H9 (cell line): ENCODE measurements around the gene CROCC2. TPM values are rescaled to one million over a fixed set of nuclear protein-coding genes. Genes with fewer than 3 reads are reported as not detected.

Source experiments
- DNase-seq: peaks from one replicate; pipeline ENCODE4 v3.0.0-alpha.2; 2017
- H2AFZ ChIP-seq: one replicate; pipeline ENCODE4 v1.6.1; 2013; ENCODE audit warnings: mild to moderate bottlenecking, low read length, control low read depth, moderate library complexity
- H2AK5ac ChIP-seq: 2 replicates; pipeline ENCODE4 v1.6.1; 2013; ENCODE audit warnings: low read length, control low read depth, mixed read lengths; ENCODE audit not compliant: insufficient read length
- H2BK120ac ChIP-seq: one replicate; pipeline ENCODE4 v1.6.1; 2013; ENCODE audit warnings: low read depth, mild to moderate bottlenecking, low read length, control low read depth, inconsistent platforms; ENCODE audit not compliant: poor library complexity, severe bottlenecking
- H2BK12ac ChIP-seq: 2 replicates; pipeline ENCODE4 v1.6.1; 2013; ENCODE audit warnings: low read length, control low read depth, mixed read lengths, low read depth; ENCODE audit not compliant: insufficient read length
- H2BK15ac ChIP-seq: 2 replicates; pipeline ENCODE4 v1.6.1; 2013; ENCODE audit warnings: low read depth, low read length, control low read depth
- H2BK20ac ChIP-seq: one replicate; pipeline ENCODE4 v1.6.1; 2013; ENCODE audit warnings: low read depth, mild to moderate bottlenecking, low read length, control low read depth, inconsistent platforms; ENCODE audit not compliant: poor library complexity, severe bottlenecking
- H2BK5ac ChIP-seq: 2 replicates; pipeline ENCODE4 v1.6.1; 2013; ENCODE audit warnings: low read length, control low read depth, mixed read lengths; ENCODE audit not compliant: insufficient read length
- H3K14ac ChIP-seq: 2 replicates; pipeline ENCODE4 v1.6.1; 2013; ENCODE audit warnings: low read length, control low read depth; ENCODE audit not compliant: insufficient read depth
- H3K18ac ChIP-seq: 2 replicates; pipeline ENCODE4 v1.6.1; 2013; ENCODE audit warnings: low read depth, mild to moderate bottlenecking, mixed read lengths, low read length, control low read depth; ENCODE audit not compliant: insufficient read length
- H3K23ac ChIP-seq: 2 replicates; pipeline ENCODE4 v1.6.1; 2013; ENCODE audit warnings: low read length, control low read depth, mixed read lengths, low read depth; ENCODE audit not compliant: insufficient read length
- H3K23me2 ChIP-seq: 2 replicates; pipeline ENCODE4 v1.6.1; 2013; ENCODE audit warnings: low read depth, mild to moderate bottlenecking, mixed read lengths, low read length, control low read depth; ENCODE audit not compliant: insufficient read length, poor library complexity, severe bottlenecking
- H3K27ac ChIP-seq: 2 replicates; pipeline ENCODE4 v1.5.1; 2013; ENCODE audit warnings: low read length, control low read depth, mixed read lengths, low read depth; ENCODE audit not compliant: insufficient read length
- H3K27me3 ChIP-seq: 2 replicates; pipeline ENCODE4 v1.6.1; 2013; ENCODE audit warnings: low read length, control low read depth, inconsistent platforms; ENCODE audit not compliant: insufficient read depth
- H3K4ac ChIP-seq: 2 replicates; pipeline ENCODE4 v1.6.1; 2013; ENCODE audit warnings: low read depth, mild to moderate bottlenecking, control low read depth, inconsistent platforms, low read length, moderate library complexity
- H3K4me1 ChIP-seq: 2 replicates; pipeline ENCODE4 v1.6.1; 2013; ENCODE audit warnings: low read length, control low read depth, inconsistent platforms; ENCODE audit not compliant: insufficient read depth
- H3K4me2 ChIP-seq: 2 replicates; pipeline ENCODE4 v1.6.1; 2013; ENCODE audit warnings: low read length, control low read depth, mixed read lengths; ENCODE audit not compliant: insufficient read length, insufficient read depth
- H3K56ac ChIP-seq: 2 replicates; pipeline ENCODE4 v1.6.1; 2013; ENCODE audit warnings: low read depth, mild to moderate bottlenecking, mixed read lengths, low read length, control low read depth; ENCODE audit not compliant: insufficient read length
- H3K79me1 ChIP-seq: 2 replicates; pipeline ENCODE4 v1.6.1; 2013; ENCODE audit warnings: low read depth, mild to moderate bottlenecking, moderate library complexity, low read length, control low read depth, inconsistent platforms; ENCODE audit not compliant: insufficient read depth, poor library complexity, severe bottlenecking
- H3K79me2 ChIP-seq: 2 replicates; pipeline ENCODE4 v1.6.1; 2013; ENCODE audit warnings: low read length, control low read depth, inconsistent platforms; ENCODE audit not compliant: insufficient read depth
- H3K9ac ChIP-seq: 2 replicates; pipeline ENCODE4 v1.6.1; 2013; ENCODE audit warnings: low read length, control low read depth, mixed read lengths; ENCODE audit not compliant: insufficient read length; ENCODE audit errors: extremely low read depth
- H3K9me3 ChIP-seq: one replicate; pipeline ENCODE4 v1.6.1; 2013; ENCODE audit warnings: low read depth, low read length, inconsistent platforms; ENCODE audit not compliant: control insufficient read depth
- H3T11ph ChIP-seq: one replicate; pipeline ENCODE4 v1.6.1; 2013; ENCODE audit warnings: mild to moderate bottlenecking, low read length, control low read depth, inconsistent platforms
- H4K20me1 ChIP-seq: one replicate; pipeline ENCODE4 v1.6.1; 2013; ENCODE audit not compliant: control insufficient read depth, insufficient read length, insufficient read depth
- H4K5ac ChIP-seq: 2 replicates; pipeline ENCODE4 v1.6.1; 2013; ENCODE audit warnings: low read depth, mild to moderate bottlenecking, mixed read lengths, low read length, control low read depth; ENCODE audit not compliant: insufficient read length
- H4K8ac ChIP-seq: replicated peaks from 2 replicates; pipeline ENCODE4 v1.6.1; 2013; ENCODE audit warnings: low read length, control low read depth, mixed read lengths, low read depth; ENCODE audit not compliant: insufficient read length
- H4K91ac ChIP-seq: 2 replicates; pipeline ENCODE4 v1.6.1; 2013; ENCODE audit warnings: low read depth, mild to moderate bottlenecking, moderate library complexity, mixed read lengths, low read length, control low read depth; ENCODE audit not compliant: insufficient read length
- H3K27ac Mint-ChIP-seq, 3 experiments: 2 replicates in 2 of 3; 3 replicates in 1 of 3; pipeline ENCODE4 v1.8.0; 2020 to 2021; ENCODE audit warnings: mixed read lengths in 3 of 3, mild to moderate bottlenecking in 1 of 3, moderate library complexity in 1 of 3
- H3K27me3 Mint-ChIP-seq: 2 replicates; pipeline ENCODE4 v1.8.0; 2021; ENCODE audit warnings: low read depth, mild to moderate bottlenecking, moderate library complexity, mixed read lengths
- H3K36me3 Mint-ChIP-seq, 3 experiments: 2 replicates in 2 of 3; 3 replicates in 1 of 3; pipeline ENCODE4 v1.8.0; 2020 to 2021; ENCODE audit warnings: low read depth in 3 of 3, mixed read lengths in 3 of 3; ENCODE audit not compliant: insufficient read depth in 1 of 3
- H3K4me1 Mint-ChIP-seq, 2 experiments: 2 replicates each; pipeline ENCODE4 v1.8.0; 2020; ENCODE audit warnings: mixed read lengths in 2 of 2
- H3K4me3 Mint-ChIP-seq, 2 experiments: 2 replicates in 1 of 2; 3 replicates in 1 of 2; pipeline ENCODE4 v1.8.0; 2020 to 2021; ENCODE audit warnings: mild to moderate bottlenecking in 2 of 2, mixed read lengths in 2 of 2, moderate library complexity in 1 of 2
- H3K9me3 Mint-ChIP-seq, 2 experiments: 2 replicates in 1 of 2; 3 replicates in 1 of 2; pipeline ENCODE4 v1.8.0; 2020; ENCODE audit warnings: mild to moderate bottlenecking in 2 of 2, mixed read lengths in 2 of 2, moderate library complexity in 1 of 2
- WGBS: extraction: QIAGEN DNeasy Blood & Tissue Kit; methylation state at CpG from one replicate; pipeline ENCODE4 v1.1.7; 2013; ENCODE audit warnings: missing lambda C conversion rate, low lambda C conversion rate, mixed read lengths; ENCODE audit not compliant: insufficient read length; ENCODE audit errors: extremely low coverage; 5-methylcytosine and 5-hydroxymethylcytosine counted together
- total RNA-seq: library from RNA; stranded (reverse); gene quantifications from 2 replicates; pipeline ENCODE4 v1.2.1, GENCODE V29; 2021
- TF ChIP-seq, protein P1 (sequence below): fragments of 200-600 bp; sonication (generic); conservative IDR thresholded peaks from 3 replicates; pipeline ENCODE4 v1.8.0; 2021; ENCODE audit warnings: antibody characterized with exemption, mild to moderate bottlenecking

CROCC2 gene
- total RNA-seq, 1 experiment from 2014 or later, result not detected

DNA sequence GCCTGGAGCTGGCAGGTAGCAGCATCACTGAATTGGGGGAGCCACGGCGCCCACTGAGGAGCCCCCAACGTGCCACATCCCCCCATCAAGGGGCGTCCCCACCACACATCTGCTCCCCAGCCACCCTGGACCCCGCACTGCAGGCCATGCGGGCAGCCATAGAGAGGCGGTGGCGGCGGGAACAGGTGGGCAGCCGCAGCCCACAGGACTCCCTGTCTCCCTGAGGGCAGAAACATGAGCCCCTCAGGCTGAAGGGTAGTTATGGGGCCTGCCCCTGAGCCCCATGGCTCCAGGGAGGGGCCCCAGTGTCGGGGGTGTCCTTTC is 26.6 kb downstream of the CROCC2 start:
- H3K27me3 ChIP-seq, result no peaks in the 10 kb centered on the region

More for the DNA sequence above, 26.6 kb downstream of the CROCC2 start:
- no peaks in the 10 kb centered on the region for H3K9me3 ChIP-seq
- TF ChIP-seq, protein P1, sequence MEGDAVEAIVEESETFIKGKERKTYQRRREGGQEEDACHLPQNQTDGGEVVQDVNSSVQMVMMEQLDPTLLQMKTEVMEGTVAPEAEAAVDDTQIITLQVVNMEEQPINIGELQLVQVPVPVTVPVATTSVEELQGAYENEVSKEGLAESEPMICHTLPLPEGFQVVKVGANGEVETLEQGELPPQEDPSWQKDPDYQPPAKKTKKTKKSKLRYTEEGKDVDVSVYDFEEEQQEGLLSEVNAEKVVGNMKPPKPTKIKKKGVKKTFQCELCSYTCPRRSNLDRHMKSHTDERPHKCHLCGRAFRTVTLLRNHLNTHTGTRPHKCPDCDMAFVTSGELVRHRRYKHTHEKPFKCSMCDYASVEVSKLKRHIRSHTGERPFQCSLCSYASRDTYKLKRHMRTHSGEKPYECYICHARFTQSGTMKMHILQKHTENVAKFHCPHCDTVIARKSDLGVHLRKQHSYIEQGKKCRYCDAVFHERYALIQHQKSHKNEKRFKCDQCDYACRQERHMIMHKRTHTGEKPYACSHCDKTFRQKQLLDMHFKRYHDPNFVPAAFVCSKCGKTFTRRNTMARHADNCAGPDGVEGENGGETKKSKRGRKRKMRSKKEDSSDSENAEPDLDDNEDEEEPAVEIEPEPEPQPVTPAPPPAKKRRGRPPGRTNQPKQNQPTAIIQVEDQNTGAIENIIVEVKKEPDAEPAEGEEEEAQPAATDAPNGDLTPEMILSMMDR, result no peak
- H3K4me2 ChIP-seq, result no peak overlapping the region
- no peak overlapping the region for H3K18ac ChIP-seq
- H3K4me1 ChIP-seq, result no peaks in the 10 kb centered on the region
- no peak overlapping the region for H3K9ac ChIP-seq
- H2BK15ac ChIP-seq, result no peak overlapping the region
- H3T11ph ChIP-seq, result no peak overlapping the region
- no peak overlapping the region for H4K91ac ChIP-seq
- H3K27me3 Mint-ChIP-seq, result peaks cover 9% of the 10 kb centered on the region
- H2AK5ac ChIP-seq, result no peak overlapping the region
- no peak overlapping the region for H2BK12ac ChIP-seq
- no peaks in the 10 kb centered on the region for H3K23me2 ChIP-seq
- H4K20me1 ChIP-seq, result no peaks in the 10 kb centered on the region
- peaks cover 0 to 4% (median 0%) of the 10 kb centered on the region in 3 experiments; a peak in 3 of 7 replicates for H3K36me3 Mint-ChIP-seq
- no peak overlapping the region for H3K23ac ChIP-seq
- no peak overlapping the region for H2AFZ ChIP-seq
- H3K56ac ChIP-seq, result no peak overlapping the region
- H3K27ac Mint-ChIP-seq, result no peak overlapping the region
- no peak overlapping the region for H3K27ac ChIP-seq
- no peak overlapping the region for H4K5ac ChIP-seq
- H3K14ac ChIP-seq, result no peak overlapping the region
- H2BK5ac ChIP-seq, result no peak overlapping the region
- WGBS, result no CpG with 5 or more reads among the region's 11 CpGs
- no peaks in the 10 kb centered on the region for H3K4me1 Mint-ChIP-seq
- peaks cover 8 to 10% of the 10 kb centered on the region in 2 experiments; a peak in 4 of 5 replicates for H3K9me3 Mint-ChIP-seq
- H4K8ac ChIP-seq, result no peak overlapping the region
- DNase-seq, result peak; percentile 25
- no peak overlapping the region for H2BK120ac ChIP-seq
- no peaks in the 10 kb centered on the region for H3K79me1 ChIP-seq
- H3K79me2 ChIP-seq, result no peaks in the 10 kb centered on the region
- no peak overlapping the region for H3K4ac ChIP-seq
- H2BK20ac ChIP-seq, result no peak overlapping the region
- H3K4me3 Mint-ChIP-seq, result no peak overlapping the region
